AG04450 (cell line): ENCODE results near the gene ABHD15. TPM values are rescaled to one million over a fixed set of nuclear protein-coding genes. Genes with fewer than 3 reads are reported as not detected.
A peak's percentile ranks its signal among the peaks of the same experiment; 100 is the strongest.

Experiments used
- CTCF ChIA-PET: fragments of 300-600, 350-600 bp; formaldehyde crosslinking; extraction: SDS; loops from one replicate; lab custom pipeline; 2022; ENCODE audit warnings: antibody characterized with exemption, inconsistent platforms; lab: Charles Lee
- POLR2A ChIA-PET: fragments of 350-600 bp; formaldehyde crosslinking; extraction: SDS; loops from one replicate; lab custom pipeline; 2021; ENCODE audit warnings: antibody characterized with exemption, inconsistent platforms; lab: Yijun Ruan, JAX
- DNase-seq: peaks from one replicate; pipeline ENCODE4 v3.0.0-alpha.2; 2011; ENCODE audit warnings: low read depth, low spot score
- H3K27ac ChIP-seq: one replicate; pipeline ENCODE4 v1.5.1; 2012; ENCODE audit warnings: low read depth, low read length, control low read depth
- H3K27me3 ChIP-seq: one replicate; pipeline ENCODE4 v1.6.0; 2012; ENCODE audit warnings: low read length; ENCODE audit not compliant: control insufficient read depth, insufficient read depth
- H3K4me3 ChIP-seq: 2 replicates; pipeline ENCODE4 v1.5.1; 2011; ENCODE audit warnings: mild to moderate bottlenecking, low read depth, low read length, control low read depth
- H3K9me3 ChIP-seq: 2 replicates; pipeline ENCODE4 v1.5.1; 2012; ENCODE audit warnings: low read length; ENCODE audit not compliant: control insufficient read depth, insufficient read depth
- CTCF ChIP-seq: IDR thresholded peaks from 2 replicates; pipeline ENCODE4 v1.5.1; 2011; ENCODE audit warnings: low read depth, low read length, control low read depth, inconsistent platforms
- polyA plus RNA-seq: library from polyadenylated mRNA; depleted of rRNA; stranded (reverse); fragments of >200 nt; gene quantifications from 2 replicates; pipeline ENCODE4 v1.2.3, GENCODE V29; 2011

ABHD15 gene
- polyA plus RNA-seq, 1 experiment = 5.4 TPM

- DNase-seq = no peak
- ChIA-PET POLR2A (no interaction called here), CTCF (interaction anchor here (0.7 kb wide), 1 partner anchor 165 kb away, joined by 3 read pairs; no protein-coding TSS in a partner anchor)
- Histone ChIP-seq H3K4me3 (no peak overlapping the region), H3K27ac (no peak overlapping the region), H3K9me3 (peaks cover 3% of the 10 kb centered on the region; the same call in 1 of the 2 replicates), H3K27me3 (no peaks in the 10 kb centered on the region)
- TF ChIP-seq CTCF = peak; percentile 24
These were observed 18.4 kb upstream of the ABHD15 start for GRCh38 chr17:29585080-29585751.

GRCh38 chr17:29584452-29585079 is 17.7 kb upstream of the ABHD15 start:
- Histone ChIP-seq H3K9me3 (peaks cover 3% of the 10 kb centered on the region; the same call in 1 of the 2 replicates), H3K27ac (no peak overlapping the region), H3K4me3 (no peak overlapping the region), H3K27me3 (no peaks in the 10 kb centered on the region)
- no peak for DNase-seq
- POLR2A ChIA-PET = no interaction called here
- no peak for TF ChIP-seq CTCF
- CTCF ChIA-PET = no interaction called here

- Histone ChIP-seq H3K27me3 (no peaks in the 10 kb centered on the region), H3K27ac (no peak overlapping the region), H3K4me3 (no peak overlapping the region), H3K9me3 (peaks cover 3% of the 10 kb centered on the region; the same call in 1 of the 2 replicates)
- DNase-seq = no peak
- TF ChIP-seq CTCF = no peak
- ChIA-PET CTCF (no interaction called here), POLR2A (interaction anchor here (0.8 kb wide), 1 partner anchor 30 kb away, joined by 4 read pairs; no protein-coding TSS in a partner anchor)
These were observed 16.7 kb upstream of the ABHD15 start for GRCh38 chr17:29583324-29584248.

GRCh38 chr17:29582772-29583171 is 15.9 kb upstream of the ABHD15 start:
- Histone ChIP-seq H3K27me3 (no peaks in the 10 kb centered on the region), H3K27ac (no peak overlapping the region), H3K9me3 (peaks cover 3% of the 10 kb centered on the region; the same call in 1 of the 2 replicates), H3K4me3 (no peak overlapping the region)
- no peak for TF ChIP-seq CTCF
- CTCF ChIA-PET = no interaction called here
- POLR2A ChIA-PET = interaction anchor here (0.8 kb wide), 1 partner anchor 31 kb away, joined by 4 read pairs; no protein-coding TSS in a partner anchor
- DNase-seq = no peak
